Mesenchymal stem cell (in vitro differentiated cells and primary cell): Measurements from ENCODE around the gene KLK8. TPM values are rescaled to one million over a fixed set of nuclear protein-coding genes. Genes with fewer than 3 reads are reported as not detected.

Experiments
- DNase-seq: peaks from one replicate; pipeline ENCODE4 v3.0.0-alpha.2; 2013
- H2AFZ ChIP-seq: one replicate; pipeline ENCODE4 v1.6.1; 2013; ENCODE audit warnings: low read depth, mild to moderate bottlenecking, control low read depth, inconsistent platforms, low read length, moderate library complexity
- H2AK5ac ChIP-seq: 2 replicates; pipeline ENCODE4 v1.6.1; 2013; ENCODE audit warnings: low read length, moderate library complexity, mild to moderate bottlenecking, inconsistent platforms; ENCODE audit not compliant: severe bottlenecking
- H2BK120ac ChIP-seq: one replicate; pipeline ENCODE4 v1.6.1; 2013; ENCODE audit warnings: low read depth, mild to moderate bottlenecking, inconsistent platforms, low read length, moderate library complexity
- H2BK12ac ChIP-seq, 2 experiments: one replicate each; pipeline ENCODE4 v1.6.1; 2013; ENCODE audit warnings: inconsistent platforms in 2 of 2, low read length in 2 of 2, mild to moderate bottlenecking in 2 of 2, moderate library complexity in 2 of 2, control low read depth in 1 of 2
- H2BK15ac ChIP-seq: one replicate; pipeline ENCODE4 v1.6.1; 2013; ENCODE audit warnings: mild to moderate bottlenecking, low read depth, inconsistent platforms; ENCODE audit not compliant: poor library complexity, severe bottlenecking
- H2BK5ac ChIP-seq: 2 replicates; pipeline ENCODE4 v1.6.1; 2013; ENCODE audit warnings: low read depth, mild to moderate bottlenecking, low read length, control low read depth, inconsistent platforms; ENCODE audit not compliant: poor library complexity, severe bottlenecking
- H3K14ac ChIP-seq, 2 experiments: one replicate each; pipeline ENCODE4 v1.6.1; 2013; ENCODE audit warnings: inconsistent platforms in 2 of 2, low read length in 2 of 2, control low read depth in 1 of 2, mild to moderate bottlenecking in 1 of 2, moderate library complexity in 1 of 2
- H3K18ac ChIP-seq, 2 experiments: one replicate each; pipeline ENCODE4 v1.6.1; 2013; ENCODE audit warnings: inconsistent platforms in 2 of 2, low read length in 2 of 2, control low read depth in 1 of 2, low read depth in 1 of 2, mild to moderate bottlenecking in 1 of 2
- H3K23ac ChIP-seq, 2 experiments: one replicate each; pipeline ENCODE4 v1.6.1; 2013; ENCODE audit warnings: inconsistent platforms in 2 of 2, low read length in 2 of 2, mild to moderate bottlenecking in 2 of 2, moderate library complexity in 2 of 2, control low read depth in 1 of 2
- H3K27ac ChIP-seq: 2 replicates; pipeline ENCODE4 v1.5.1; 2013; ENCODE audit warnings: mild to moderate bottlenecking, moderate library complexity, low read length, control low read depth, inconsistent platforms; ENCODE audit not compliant: poor library complexity, severe bottlenecking
- H3K27me3 ChIP-seq, 2 experiments: 2 replicates each; pipeline versions ENCODE4 v1.6.1 to v1.7.0; 2013; ENCODE audit warnings: low read length in 2 of 2, mild to moderate bottlenecking in 2 of 2, moderate library complexity in 2 of 2, control low read depth in 1 of 2, inconsistent platforms in 1 of 2; ENCODE audit not compliant: control insufficient read depth in 1 of 2, insufficient read depth in 1 of 2
- H3K36me3 ChIP-seq, 2 experiments: 2 replicates each; pipeline versions ENCODE4 v1.6.1 to v1.7.0; 2013; ENCODE audit warnings: low read length in 2 of 2, control low read depth in 1 of 2, inconsistent platforms in 1 of 2, low read depth in 1 of 2, mild to moderate bottlenecking in 1 of 2; ENCODE audit not compliant: insufficient read depth in 2 of 2, control insufficient read depth in 1 of 2
- H3K4ac ChIP-seq, 2 experiments: one replicate each; pipeline ENCODE4 v1.6.1; 2013; ENCODE audit warnings: inconsistent platforms in 2 of 2, low read length in 2 of 2, mild to moderate bottlenecking in 2 of 2, moderate library complexity in 2 of 2, control low read depth in 1 of 2, low read depth in 1 of 2
- H3K4me1 ChIP-seq: 2 replicates; pipeline ENCODE4 v1.6.1; 2013; ENCODE audit warnings: low read depth, low read length, control low read depth; ENCODE audit not compliant: control insufficient read depth, insufficient read depth
- H3K4me2 ChIP-seq: 2 replicates; pipeline ENCODE4 v1.6.1; 2013; ENCODE audit warnings: low read length, mild to moderate bottlenecking, inconsistent platforms; ENCODE audit not compliant: poor library complexity, severe bottlenecking
- H3K4me3 ChIP-seq, 2 experiments: 2 replicates each; pipeline versions ENCODE4 v1.5.1 to v1.7.0; 2013; ENCODE audit warnings: low read length in 2 of 2, mild to moderate bottlenecking in 2 of 2, control low read depth in 1 of 2, low read depth in 1 of 2; ENCODE audit not compliant: insufficient read depth in 1 of 2
- H3K79me1 ChIP-seq: replicated peaks from 2 replicates; pipeline ENCODE4 v1.6.1; 2013; ENCODE audit warnings: mild to moderate bottlenecking, control low read depth, low read length, inconsistent platforms; ENCODE audit not compliant: poor library complexity, severe bottlenecking
- H3K9ac ChIP-seq: 2 replicates; pipeline ENCODE4 v1.7.0; 2013; ENCODE audit warnings: mild to moderate bottlenecking, low read length, moderate library complexity
- H3K9me3 ChIP-seq: 2 replicates; pipeline ENCODE4 v1.7.0; 2013; ENCODE audit warnings: mild to moderate bottlenecking, low read length; ENCODE audit not compliant: control insufficient read depth
- H4K8ac ChIP-seq: one replicate; pipeline ENCODE4 v1.6.1; 2013; ENCODE audit warnings: inconsistent platforms, mild to moderate bottlenecking, low read length, moderate library complexity
- H4K91ac ChIP-seq: one replicate; pipeline ENCODE4 v1.6.1; 2013; ENCODE audit warnings: mild to moderate bottlenecking, low read length, inconsistent platforms
- WGBS: methylation state at CpG from one replicate; pipeline ENCODE4 v1.1.7; 2013; ENCODE audit warnings: mixed read lengths; 5-methylcytosine and 5-hydroxymethylcytosine counted together
- polyA plus RNA-seq, 2 experiments: library from polyadenylated mRNA; stranded (reverse); fragments of 200-250 nt; gene quantifications; one replicate each; pipeline ENCODE4 v1.2.3, GENCODE V29; 2013

KLK8 gene
- not detected for polyA plus RNA-seq (2013, experiment 1 of 2)
- polyA plus RNA-seq (2013, experiment 2 of 2) = not detected

GRCh38 chr19:51001515-51001914, at the start of gene KLK8:
Gene KLK8, minus strand, starts transcription at chr19:51001604. Its CDS starts 437 bp downstream, at chr19:51001167.
- DNase-seq = no peak
- no peaks in the 10 kb centered on the region for H3K9me3 ChIP-seq
- H4K8ac ChIP-seq = no peak within 1 kb of the TSS
- no peak within 1 kb of the TSS for H3K4me3 ChIP-seq
- no peak within 1 kb of the TSS for H3K4me2 ChIP-seq
- no peaks in the 10 kb centered on the region for H3K36me3 ChIP-seq
- no peak within 1 kb of the TSS for H3K4ac ChIP-seq
- no peak within 1 kb of the TSS for H2BK12ac ChIP-seq
- no peak within 1 kb of the TSS for H2AFZ ChIP-seq
- no peak within 1 kb of the TSS for H3K23ac ChIP-seq
- H3K79me1 ChIP-seq = no peaks in the 10 kb centered on the region
- 27% methylated on average over 4 of the region's 7 CpGs for WGBS
- H2AK5ac ChIP-seq = no peak within 1 kb of the TSS
- no peak within 1 kb of the TSS for H3K27ac ChIP-seq
- no peak within 1 kb of the TSS for H4K91ac ChIP-seq
- no peak within 1 kb of the TSS for H2BK15ac ChIP-seq
- H2BK5ac ChIP-seq = no peak within 1 kb of the TSS
- H3K9ac ChIP-seq = no peak within 1 kb of the TSS
- no peak within 1 kb of the TSS for H3K18ac ChIP-seq
- peaks cover 0 to 51% of the 10 kb centered on the region in 2 experiments for H3K27me3 ChIP-seq
- H2BK120ac ChIP-seq = no peak within 1 kb of the TSS
- H3K4me1 ChIP-seq = no peaks in the 10 kb centered on the region
- no peak within 1 kb of the TSS for H3K14ac ChIP-seq

- H3K4me3 ChIP-seq = no peak overlapping the region
- H3K27ac ChIP-seq = no peak overlapping the region
- no peak overlapping the region for H3K9ac ChIP-seq
- H3K4me1 ChIP-seq = no peaks in the 10 kb centered on the region
- no peak overlapping the region for H3K18ac ChIP-seq
- no peaks in the 10 kb centered on the region for H3K36me3 ChIP-seq
- no peak overlapping the region for H2BK12ac ChIP-seq
- no peak overlapping the region for H2AFZ ChIP-seq
- H3K9me3 ChIP-seq = no peaks in the 10 kb centered on the region
- no peak overlapping the region for H4K8ac ChIP-seq
- no peak overlapping the region for H3K4ac ChIP-seq
- no peak overlapping the region for H2BK5ac ChIP-seq
- H3K14ac ChIP-seq = no peak overlapping the region
- H3K27me3 ChIP-seq = peaks cover 0 to 8% of the 10 kb centered on the region in 2 experiments
- H4K91ac ChIP-seq = no peak overlapping the region
- no peak overlapping the region for H2BK15ac ChIP-seq
- no peak overlapping the region for H3K23ac ChIP-seq
- H3K79me1 ChIP-seq = no peaks in the 10 kb centered on the region
- H2BK120ac ChIP-seq = no peak overlapping the region
- 43% methylated on average over 3 of the region's 4 CpGs for WGBS
- H2AK5ac ChIP-seq = no peak overlapping the region
- no peak for DNase-seq
- H3K4me2 ChIP-seq = no peak overlapping the region
Measured at GRCh38 chr19:51047031-51047335, 45.6 kb upstream of the KLK8 start.

- no peak overlapping the region for H2AFZ ChIP-seq
- no peak overlapping the region for H3K4me2 ChIP-seq
- H3K14ac ChIP-seq = no peak overlapping the region
- no peak overlapping the region for H4K91ac ChIP-seq
- no peak overlapping the region for H3K27ac ChIP-seq
- H3K23ac ChIP-seq = no peak overlapping the region
- no peak overlapping the region for H3K4ac ChIP-seq
- H3K4me1 ChIP-seq = no peaks in the 10 kb centered on the region
- H2BK15ac ChIP-seq = no peak overlapping the region
- DNase-seq = no peak
- no peaks in the 10 kb centered on the region for H3K36me3 ChIP-seq
- peaks cover 0 to 8% of the 10 kb centered on the region in 2 experiments for H3K27me3 ChIP-seq
- WGBS = 85% methylated on average over 11 of the region's 11 CpGs
- no peak overlapping the region for H3K4me3 ChIP-seq
- H2AK5ac ChIP-seq = no peak overlapping the region
- no peak overlapping the region for H3K9ac ChIP-seq
- H3K18ac ChIP-seq = no peak overlapping the region
- no peak overlapping the region for H2BK5ac ChIP-seq
- no peak overlapping the region for H2BK12ac ChIP-seq
- no peak overlapping the region for H2BK120ac ChIP-seq
- H3K79me1 ChIP-seq = no peaks in the 10 kb centered on the region
- no peaks in the 10 kb centered on the region for H3K9me3 ChIP-seq
- no peak overlapping the region for H4K8ac ChIP-seq
Measured at GRCh38 chr19:51044327-51044726, 42.9 kb upstream of the KLK8 start.

- peaks cover 0 to 8% of the 10 kb centered on the region in 2 experiments for H3K27me3 ChIP-seq
- no peak overlapping the region for H2BK15ac ChIP-seq
- H2AK5ac ChIP-seq = no peak overlapping the region
- H3K4ac ChIP-seq = no peak overlapping the region
- no peak overlapping the region for H4K8ac ChIP-seq
- H4K91ac ChIP-seq = no peak overlapping the region
- no peak overlapping the region for H3K23ac ChIP-seq
- H2BK120ac ChIP-seq = no peak overlapping the region
- H3K79me1 ChIP-seq = no peaks in the 10 kb centered on the region
- H3K14ac ChIP-seq = no peak overlapping the region
- no peak overlapping the region for H3K18ac ChIP-seq
- H2BK5ac ChIP-seq = no peak overlapping the region
- no peak overlapping the region for H3K9ac ChIP-seq
- no peaks in the 10 kb centered on the region for H3K4me1 ChIP-seq
- H3K4me3 ChIP-seq = no peak overlapping the region
- no peak overlapping the region for H3K27ac ChIP-seq
- H3K4me2 ChIP-seq = no peak overlapping the region
- no peak overlapping the region for H2BK12ac ChIP-seq
- H3K36me3 ChIP-seq = no peaks in the 10 kb centered on the region
- WGBS = 71% methylated on average over 8 of the region's 9 CpGs
- H3K9me3 ChIP-seq = no peaks in the 10 kb centered on the region
- DNase-seq = no peak
- no peak overlapping the region for H2AFZ ChIP-seq
Measured at GRCh38 chr19:51043497-51043896, 42.1 kb upstream of the KLK8 start.
